SHP77 treated with DMSO at 0.1 percent for 48 hours (cell line): ENCODE data around the gene ENG.

Source experiments
- DNase-seq: peaks from one replicate; lab custom pipeline; 2025; lab: John Stamatoyannopoulos, UW

The ENG gene

GRCh38 chr9:127773272-127773671, 81.2 kb downstream of the ENG start:
- no peak for DNase-seq

GRCh38 chr9:127772603-127773002, 81.9 kb downstream of the ENG start:
- no peak for DNase-seq

- no peak for DNase-seq
Measured at GRCh38 chr9:127771570-127772189, 82.8 kb downstream of the ENG start.

DNA sequence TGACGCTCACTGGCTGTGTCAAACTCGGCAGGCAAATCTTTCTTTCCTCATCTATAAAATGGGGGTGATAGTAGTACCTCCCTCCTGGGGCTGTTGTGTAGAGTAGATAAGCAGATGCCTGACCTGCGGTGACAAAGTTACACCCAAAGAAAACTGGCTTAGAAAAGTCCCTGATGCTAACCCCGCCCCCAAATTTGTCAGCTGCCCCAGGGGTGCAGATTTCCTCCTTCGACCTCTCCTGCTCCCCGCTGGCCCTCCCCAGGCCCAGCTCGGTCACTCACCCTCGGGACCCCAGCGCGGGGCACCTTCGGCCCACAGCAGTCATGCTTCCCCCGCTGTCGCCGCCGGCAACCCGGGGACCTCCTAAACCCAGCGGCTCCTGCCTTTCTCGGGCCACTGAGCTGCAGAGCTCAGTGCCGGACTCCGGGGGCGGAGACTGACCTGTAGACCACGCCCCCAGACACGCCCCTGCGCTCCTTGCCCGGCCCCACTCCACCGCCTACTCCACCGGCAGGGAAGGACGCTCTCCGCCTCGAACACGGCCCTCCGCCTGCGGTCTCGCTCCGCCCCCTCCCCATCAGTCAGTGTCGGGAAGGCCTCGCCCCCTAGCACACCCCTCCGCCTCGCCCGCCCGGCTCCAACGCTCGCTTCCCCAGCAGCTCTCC, 83.4 kb downstream of the ENG start:
- peak; percentile 89 for DNase-seq

GRCh38 chr9:127770583-127770904, 83.9 kb downstream of the ENG start:
- no peak for DNase-seq

- no peak for DNase-seq
Measured at GRCh38 chr9:127769929-127770582, 84.4 kb downstream of the ENG start.

DNA sequence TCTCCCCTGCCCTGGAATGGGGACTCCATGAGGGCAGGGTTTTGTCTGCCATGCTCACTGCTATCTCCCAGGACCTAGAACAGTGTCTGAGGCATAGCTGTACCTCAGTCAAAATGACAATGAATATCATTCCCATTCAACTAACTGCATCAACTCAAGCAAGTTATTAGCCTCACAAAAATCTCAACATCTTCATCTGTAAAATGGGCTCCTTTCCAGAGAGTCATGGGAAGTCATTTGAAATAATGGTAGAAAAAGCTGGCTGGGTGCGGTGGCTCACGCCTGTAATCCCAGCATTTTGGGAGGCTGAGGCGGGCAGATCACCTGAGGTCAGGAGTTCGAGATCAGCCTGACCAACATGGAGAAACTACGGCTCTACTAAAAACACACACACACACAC, 85.4 kb downstream of the ENG start:
- DNase-seq: no peak

DNA sequence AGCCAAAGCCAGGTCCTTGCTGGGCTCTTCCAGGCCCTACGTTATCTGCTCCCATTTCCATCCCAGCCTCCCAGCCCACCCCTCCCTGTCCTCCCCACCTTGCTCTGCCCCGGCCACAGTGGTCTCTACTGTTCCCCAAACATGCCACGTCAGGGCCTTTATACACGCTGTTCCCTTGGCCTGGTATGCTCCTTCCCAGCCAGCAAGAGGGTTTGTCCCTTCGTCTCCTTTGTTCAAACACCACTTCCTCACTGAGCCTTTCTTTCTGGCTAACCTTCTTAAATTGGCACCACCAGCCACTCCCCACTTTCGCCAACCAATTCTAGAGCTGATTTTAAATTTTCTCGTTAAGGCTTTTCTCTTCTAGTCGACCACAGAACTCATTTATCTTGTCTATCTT, 85.8 kb downstream of the ENG start:
- DNase-seq: no peak

DNA sequence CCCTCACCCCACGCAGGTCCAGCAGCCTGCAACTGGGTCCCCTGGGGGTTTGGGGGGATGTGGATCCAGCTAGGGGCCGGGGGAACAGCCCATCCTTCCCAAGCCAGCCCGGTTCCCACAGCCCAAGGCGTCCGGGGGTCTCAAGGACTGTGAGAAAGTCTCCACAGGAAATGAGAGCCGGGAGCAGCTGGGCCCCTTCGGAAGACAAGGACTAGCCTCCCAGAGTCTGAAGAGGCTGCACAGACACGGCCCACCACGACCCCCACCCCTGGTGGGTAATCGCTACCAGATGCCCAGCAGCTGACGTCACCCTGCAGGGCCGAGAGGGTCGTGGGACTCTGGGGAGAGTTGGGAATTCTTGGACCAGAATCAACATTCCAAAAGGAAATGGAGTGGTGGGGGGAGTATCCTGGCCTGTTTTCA, 86.5 kb downstream of the ENG start:
- no peak for DNase-seq

DNA sequence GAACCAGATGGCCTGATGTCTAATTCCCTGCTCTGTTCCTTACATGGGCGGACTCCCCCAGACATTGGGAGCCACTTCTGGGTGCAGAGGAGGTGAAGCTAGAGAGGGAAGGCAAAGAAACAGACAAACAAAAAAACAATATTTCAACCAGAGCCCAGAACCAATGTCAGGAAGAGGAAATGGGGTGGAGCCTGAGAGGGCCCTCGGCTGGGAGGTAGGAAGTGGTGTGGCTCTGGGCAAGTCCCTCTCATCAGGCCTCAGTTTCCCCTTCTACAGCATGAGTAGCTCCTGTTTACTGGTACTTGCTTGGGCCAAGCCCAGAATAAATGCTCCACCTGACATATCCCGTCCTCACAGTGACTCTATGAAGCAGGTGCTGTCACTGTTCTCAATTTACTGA, 87.0 kb downstream of the ENG start:
- DNase-seq: no peak

GRCh38 chr9:127765418-127765817, 89.0 kb downstream of the ENG start:
- no peak for DNase-seq
